Measurements from ENCODE around the gene ELN. TPM values are rescaled to one million over a fixed set of nuclear protein-coding genes. Genes with fewer than 3 reads are reported as not detected.

Gene ELN
- total RNA-seq, 2 experiments from 2014 or later, result 0.06 TPM; not detected in 1

DNA sequence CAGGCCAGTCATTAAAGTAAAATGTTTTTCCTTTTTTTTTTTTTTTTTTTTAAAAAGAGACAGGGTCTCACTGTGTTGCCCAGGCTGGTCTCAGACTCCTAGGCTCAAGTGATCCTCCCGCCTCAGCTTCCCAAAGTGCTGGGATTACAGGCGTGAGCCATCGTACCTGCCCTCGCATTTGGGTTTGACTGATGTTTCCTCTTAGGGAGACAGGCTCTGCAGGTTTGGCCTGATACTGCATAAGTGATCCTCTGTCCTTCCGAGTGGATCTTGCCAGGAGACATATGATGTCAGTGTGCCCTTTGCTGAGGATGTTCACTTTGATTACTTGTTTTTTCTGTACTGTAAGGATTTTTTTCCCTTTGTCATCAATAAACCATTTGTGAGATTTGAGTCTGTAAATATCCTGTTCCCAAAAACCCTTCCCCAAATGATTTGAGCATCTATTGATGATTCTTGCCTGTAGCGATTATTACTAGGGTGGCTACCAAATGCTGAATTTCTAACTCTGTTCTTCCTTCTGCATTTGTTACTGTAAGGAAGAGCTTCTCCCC, 75.3 kb downstream of the ELN start:
- ChIA-PET CTCF (interaction anchor here (0.6 kb wide), 1 partner anchor 15 kb away, joined by 3 read pairs; no protein-coding TSS in a partner anchor), POLR2A (no interaction called here)

DNA sequence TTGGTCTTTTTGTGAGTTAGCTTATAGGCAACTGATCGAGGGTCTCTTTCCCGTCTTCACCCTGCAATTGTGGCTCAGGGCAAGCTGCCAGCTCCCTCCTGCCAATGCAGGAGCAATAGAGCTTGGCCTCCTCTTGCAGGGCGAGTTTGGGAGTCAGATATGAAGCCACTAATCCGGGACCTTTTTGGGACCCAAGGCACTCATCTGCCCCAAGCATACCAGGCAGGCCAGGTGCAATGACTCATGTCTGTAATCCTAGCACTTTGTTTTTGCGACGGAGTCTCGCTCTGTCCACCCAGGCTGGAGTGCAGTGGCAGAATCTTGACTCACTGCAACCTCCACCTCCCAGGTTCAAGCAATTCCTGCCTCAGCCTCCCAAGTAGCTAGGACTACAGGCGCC, 76.7 kb downstream of the ELN start:
- ChIA-PET CTCF (no interaction called here), POLR2A (no interaction called here)

DNA sequence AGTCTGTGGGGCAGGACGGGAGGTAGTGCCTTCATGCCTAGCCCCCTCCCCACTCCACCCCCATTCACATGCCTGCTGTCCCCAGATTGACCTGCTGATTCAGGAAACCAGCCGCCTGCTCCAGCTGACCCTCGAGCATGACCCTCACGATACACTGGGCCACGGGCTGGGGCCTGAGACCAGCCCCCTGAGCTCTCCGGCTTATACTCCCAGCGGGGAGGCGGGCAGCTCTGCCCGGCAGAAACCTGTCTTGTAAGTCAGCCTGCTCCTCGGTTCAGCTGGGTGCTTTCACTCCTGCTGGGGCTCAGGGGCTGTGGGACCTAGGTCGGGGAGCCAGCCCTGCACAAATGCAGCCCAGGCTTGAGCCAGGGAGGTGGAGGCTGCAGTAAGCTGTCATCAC, 78.0 kb downstream of the ELN start:
- CTCF ChIA-PET, result interaction anchor here (1.4 kb wide), 1 partner anchor 38 kb away, joined by 5 read pairs; no protein-coding TSS in a partner anchor
- POLR2A ChIA-PET, result no interaction called here

DNA sequence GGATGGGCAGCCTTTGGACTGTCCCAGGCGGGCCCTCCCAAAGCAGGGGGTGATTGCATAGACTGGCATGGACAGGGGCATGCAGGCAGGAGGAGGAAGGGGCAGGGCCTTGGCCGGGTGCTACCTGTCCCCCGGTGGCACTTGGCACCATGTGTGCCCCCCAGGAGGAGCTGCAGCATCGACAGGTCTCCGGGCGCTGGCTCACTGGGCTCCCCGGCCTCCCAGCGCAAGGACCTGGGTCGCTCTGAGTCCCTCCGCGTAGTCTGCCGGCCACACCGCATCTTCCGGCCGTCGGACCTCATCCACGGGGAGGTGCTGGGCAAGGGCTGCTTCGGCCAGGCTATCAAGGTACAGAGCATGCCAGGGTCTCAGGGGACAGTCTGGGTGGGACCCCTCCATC, 78.9 kb downstream of the ELN start:
- POLR2A ChIA-PET, result interaction anchor here (0.6 kb wide), 1 partner anchor 208 kb away, joined by 5 read pairs; no protein-coding TSS in a partner anchor
- CTCF ChIA-PET, result interaction anchor here (1.4 kb wide), 1 partner anchor 39 kb away, joined by 5 read pairs; no protein-coding TSS in a partner anchor

- POLR2A ChIA-PET, result no interaction called here
- CTCF ChIA-PET, result no interaction called here
Measured at GRCh38 chr7:74115326-74115725, 87.4 kb downstream of the ELN start.

DNA sequence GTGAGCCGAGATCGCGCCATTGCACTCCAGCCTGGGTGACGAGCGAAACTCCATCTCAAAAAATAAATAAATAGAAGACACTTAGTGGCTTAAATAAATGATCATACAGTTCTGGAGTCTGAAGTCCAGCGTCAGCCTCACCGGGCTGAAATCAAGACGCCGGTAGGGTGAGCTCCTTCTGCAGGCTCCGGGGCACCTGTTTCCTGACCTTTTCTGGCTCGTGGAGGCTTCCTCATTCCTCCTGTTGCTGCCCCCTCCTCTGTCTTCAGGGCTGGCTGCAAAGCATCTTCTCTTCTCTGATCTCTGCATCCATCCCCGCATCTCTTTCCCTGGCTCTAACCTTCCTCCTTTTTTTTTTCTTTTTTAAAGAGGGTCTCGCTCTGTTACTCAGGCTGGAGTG, 88.4 kb downstream of the ELN start:
- POLR2A ChIA-PET, result no interaction called here
- CTCF ChIA-PET, result interaction anchor here (0.6 kb wide), 1 partner anchor 48 kb away, joined by 3 read pairs; no protein-coding TSS in a partner anchor

Other genes with a start within 250 kb of the ELN start
- gene CLDN4, start 197.2 kb upstream of the ELN start, total RNA-seq, result not detected
- gene METTL27, start 185.7 kb upstream of the ELN start, total RNA-seq, result under 1 TPM in 1 of 2 experiments, not detected in 1; 0.21 TPM
- gene TMEM270, start 167.0 kb upstream of the ELN start, total RNA-seq, result not detected
- 10 to 100 TPM; 28.8 to 29.1 TPM for gene LIMK1, start 55.6 kb downstream of the ELN start, total RNA-seq
- 100 to 1,000 TPM; 411 to 415 TPM for gene EIF4H, start 146.2 kb downstream of the ELN start, total RNA-seq
- gene LAT2, start 181.8 kb downstream of the ELN start, total RNA-seq, result 1 to 10 TPM; 2.0 to 2.5 TPM
- 10 to 100 TPM; 95.4 to 97.0 TPM for gene RFC2, start 226.2 kb downstream of the ELN start, total RNA-seq

All from activated CD8-positive, alpha-beta memory T cell treated with anti-CD3 and anti-CD28 coated beads for 36 hours (primary cell).